SK-N-SH (cell line): ENCODE measurements around the gene SPOP. TPM values are rescaled to one million over a fixed set of nuclear protein-coding genes. Genes with fewer than 3 reads are reported as not detected.

Experiments
- CTCF ChIA-PET: fragments of 300-600, 350-600 bp; formaldehyde crosslinking; extraction: SDS; loops from one replicate; lab custom pipeline; 2021; lab: Yijun Ruan, JAX
- POLR2A ChIA-PET: fragments of 350-600 bp; sonication (Branson Sonifier 250); formaldehyde crosslinking; extraction: SDS; loops from one replicate; lab custom pipeline; 2020; ENCODE audit warnings: antibody characterized with exemption, inconsistent platforms; lab: Yijun Ruan, JAX
- DNase-seq: peaks from one replicate; pipeline ENCODE4 v3.0.0; 2012
- H2AFZ ChIP-seq: fragments of 200-600 bp; sonication (generic); 2 replicates; pipeline ENCODE4 v1.8.1; 2016; ENCODE audit warnings: antibody characterized with exemption, mild to moderate bottlenecking, low read depth
- H3F3A ChIP-seq: fragments of 200-600 bp; sonication (generic); replicated peaks from 2 replicates; pipeline ENCODE3; 2016; ENCODE audit warnings: antibody characterized with exemption, mild to moderate bottlenecking; ENCODE audit not compliant: insufficient read depth
- H3K27ac ChIP-seq, 2 experiments: fragments of 200-500 bp in 1 of 2; fragments of 200-600 bp in 1 of 2; sonication (Bioruptor generic) in 1 of 2; sonication (generic), shearing (Covaris generic) in 1 of 2; 2 replicates each; pipeline versions ENCODE4 v1.5.1 to v1.6.1; 2014 to 2016; ENCODE audit warnings: low read depth in 2 of 2, inconsistent platforms in 1 of 2, low read length in 1 of 2, mild to moderate bottlenecking in 1 of 2, mixed read lengths in 1 of 2
- H3K27me3 ChIP-seq: fragments of 200-600 bp; sonication (generic), shearing (Covaris generic); 2 replicates; pipeline ENCODE4 v1.6.1; 2016; ENCODE audit warnings: mixed run types; ENCODE audit not compliant: insufficient read depth
- H3K36me3 ChIP-seq, 2 experiments: fragments of 200-500 bp in 1 of 2; fragments of 200-600 bp in 1 of 2; sonication (Bioruptor generic) in 1 of 2; sonication (generic) in 1 of 2; replicated peaks in 1 of 2; 2 replicates each; pipeline versions ENCODE3 to v1.5.1; 2014 to 2016; ENCODE audit warnings: low read length in 1 of 2, mild to moderate bottlenecking in 1 of 2; ENCODE audit not compliant: insufficient read depth in 2 of 2, control insufficient read depth in 1 of 2
- H3K4me1 ChIP-seq, 2 experiments: fragments of 200-500 bp in 1 of 2; fragments of 200-600 bp in 1 of 2; sonication (Bioruptor generic) in 1 of 2; sonication (generic), shearing (Covaris generic) in 1 of 2; 2 replicates each; pipeline versions ENCODE4 v1.5.1 to v1.6.1; 2014 to 2016; ENCODE audit warnings: low read depth in 1 of 2, low read length in 1 of 2, mixed run types in 1 of 2; ENCODE audit not compliant: insufficient read depth in 2 of 2, control insufficient read depth in 1 of 2
- H3K4me2 ChIP-seq: fragments of 200-600 bp; sonication (generic), shearing (Covaris generic); 2 replicates; pipeline ENCODE4 v1.6.1; 2017; ENCODE audit warnings: mixed run types
- H3K4me3 ChIP-seq, 2 experiments: fragments of 200-500 bp in 1 of 2; fragments of 200-600 bp in 1 of 2; sonication (Bioruptor generic) in 1 of 2; sonication (generic), shearing (Covaris generic) in 1 of 2; 2 replicates each; pipeline versions ENCODE4 v1.5.1 to v1.8.1; 2014 to 2016; ENCODE audit warnings: low read depth in 2 of 2, inconsistent platforms in 1 of 2, low read length in 1 of 2, mild to moderate bottlenecking in 1 of 2, mixed read lengths in 1 of 2, moderate library complexity in 1 of 2
- H3K79me2 ChIP-seq: fragments of 200-600 bp; sonication (generic); 2 replicates; pipeline ENCODE4 v1.8.1; 2017; ENCODE audit warnings: mild to moderate bottlenecking; ENCODE audit not compliant: insufficient read depth
- H3K9ac ChIP-seq: fragments of 200-600 bp; sonication (generic); 2 replicates; pipeline ENCODE4 v1.6.1; 2017; ENCODE audit warnings: mixed run types
- H3K9me2 ChIP-seq: fragments of 200-600 bp; sonication (generic); 2 replicates; pipeline ENCODE4 v1.6.1; 2017; ENCODE audit warnings: mixed run types
- H3K9me3 ChIP-seq: fragments of 200-600 bp; sonication (generic); 2 replicates; pipeline ENCODE4 v1.6.1; 2017; ENCODE audit warnings: mixed run types, mild to moderate bottlenecking, moderate library complexity
- H4K20me1 ChIP-seq: fragments of 200-600 bp; sonication (generic); 2 replicates; pipeline ENCODE4 v1.6.1; 2017; ENCODE audit warnings: mild to moderate bottlenecking, mixed run types; ENCODE audit not compliant: insufficient read depth
- ELF1 ChIP-seq: IDR thresholded peaks from 2 replicates; pipeline ENCODE4 v1.4.0; 2012
- EP300 ChIP-seq, 2 experiments: IDR thresholded peaks; 2 replicates each; pipeline versions ENCODE4 v1.4.0 to v1.6.1; 2012; ENCODE audit warnings: borderline replicate concordance in 1 of 2, low read depth in 1 of 2, low read length in 1 of 2
- FOSL2 ChIP-seq: IDR thresholded peaks from 2 replicates; pipeline ENCODE4 v1.4.0; 2012; ENCODE audit warnings: low read depth, mild to moderate bottlenecking, moderate library complexity, borderline replicate concordance
- FOXJ3 ChIP-seq: sonication (generic); formaldehyde crosslinking; IDR thresholded peaks from 2 replicates; pipeline ENCODE4 v1.5.1; 2020; ENCODE audit warnings: mild to moderate bottlenecking, missing genetic modification reagents
- FOXM1 ChIP-seq: IDR thresholded peaks from 2 replicates; pipeline ENCODE4 v1.4.0; 2012; ENCODE audit warnings: low read depth, mild to moderate bottlenecking
- GATA2 ChIP-seq: sonication (generic); formaldehyde crosslinking; IDR thresholded peaks from 2 replicates; pipeline ENCODE4 v1.5.0; 2020; ENCODE audit warnings: mild to moderate bottlenecking, missing genetic modification reagents
- JUND ChIP-seq: IDR thresholded peaks from 2 replicates; pipeline ENCODE4 v1.4.0; 2012
- MAX ChIP-seq: IDR thresholded peaks from 2 replicates; pipeline ENCODE4 v1.4.0; 2012; ENCODE audit warnings: low read depth
- MEF2A ChIP-seq: IDR thresholded peaks from 2 replicates; pipeline ENCODE4 v1.4.0; 2012; ENCODE audit warnings: low read depth, borderline replicate concordance
- PBX3 ChIP-seq: IDR thresholded peaks from 2 replicates; pipeline ENCODE4; 2012
- POLR2AphosphoS5 ChIP-seq: IDR thresholded peaks from 2 replicates; pipeline ENCODE4 v1.6.1; 2012; ENCODE audit warnings: low read depth, low read length
- RAD21 ChIP-seq: IDR thresholded peaks from 2 replicates; pipeline ENCODE4 v1.6.1; 2012; ENCODE audit warnings: mild to moderate bottlenecking, low read length
- RCOR1 ChIP-seq: fragments of 150-350 bp; IDR thresholded peaks from 2 replicates; pipeline ENCODE4 v1.6.1; 2017; ENCODE audit warnings: antibody characterized with exemption, low read length
- TAF1 ChIP-seq: IDR thresholded peaks from 2 replicates; pipeline ENCODE4 v1.6.1; 2012; ENCODE audit warnings: low read depth, mild to moderate bottlenecking, low read length, moderate library complexity, borderline replicate concordance
- TCF12 ChIP-seq: IDR thresholded peaks from 2 replicates; pipeline ENCODE4 v1.4.0; 2012
- USF1 ChIP-seq: IDR thresholded peaks from 2 replicates; pipeline ENCODE4 v1.4.0; 2012; ENCODE audit warnings: low read depth, borderline replicate concordance
- YY1 ChIP-seq: IDR thresholded peaks from 2 replicates; pipeline ENCODE4 v1.4.0; 2012; ENCODE audit warnings: low read depth, mild to moderate bottlenecking
- ZBTB33 ChIP-seq: IDR thresholded peaks from 2 replicates; pipeline ENCODE4 v1.4.0; 2012; ENCODE audit warnings: low read depth, borderline replicate concordance
- WGBS: methylation state at CpG from one replicate; pipeline ENCODE4 v1.1.6; 2017; ENCODE audit warnings: low lambda C conversion rate; 5-methylcytosine and 5-hydroxymethylcytosine counted together
- polyA plus RNA-seq, 3 experiments: library from polyadenylated mRNA; depleted of rRNA; stranded (reverse); fragments of >200 nt; gene quantifications; 2 replicates each; pipeline ENCODE4 v1.2.3, GENCODE V29; 2012

The SPOP gene
- polyA plus RNA-seq, 1 of the 3 experiments (the other 2 are of a cell fraction) = 54.0 TPM

GRCh38 chr17:49588312-49588711 is 89.6 kb downstream of the SPOP start:
- Histone ChIP-seq H3K4me2 (peak overlapping the region; percentile 59), H3K9me3 (no peaks in the 10 kb centered on the region), H3K9me2 (no peaks in the 10 kb centered on the region), H3K27me3 (no peaks in the 10 kb centered on the region), H2AFZ (no peak overlapping the region), H3K27ac (peak overlapping the region in 1 of 2 experiments; percentile 73; a peak in 2 of 4 replicates), H3F3A (peaks cover 17% of the 10 kb centered on the region), H3K4me1 (peaks cover 3 to 20% of the 10 kb centered on the region in 2 experiments; a peak in 3 of 4 replicates), H3K9ac (no peak overlapping the region), H4K20me1 (no peaks in the 10 kb centered on the region), H3K79me2 (no peaks in the 10 kb centered on the region), H3K36me3 (peaks cover 0 to 16% of the 10 kb centered on the region in 2 experiments), H3K4me3 (no peak overlapping the region)
- CTCF ChIA-PET = interaction anchor here (0.7 to 48.9 kb wide), 5 partner anchors 9 to 105 kb away, joined by 3 to 2107 read pairs (median 4); partner anchors contain the start of genes NXPH3, SLC35B1 and SPOP
- TF ChIP-seq MEF2A (no peak), TCF12 (no peak), YY1 (no peak), FOSL2 (no peak), FOXM1 (no peak), EP300 (IDR thresholded peaks at IDR 0.05; ENCODE audit: borderline replicate concordance in 1 of 2, low read depth in 1 of 2, low read length in 1 of 2) (no peak), POLR2AphosphoS5 (no peak), FOXJ3 (no peak), TAF1 (no peak), PBX3 (no peak), JUND (no peak), USF1 (no peak), MAX (no peak), ZBTB33 (no peak), GATA2 (CRISPR knock-in tag) (no peak), ELF1 (no peak), RAD21 (no peak), RCOR1 (no peak)
- POLR2A ChIA-PET = no interaction called here
- no peak for DNase-seq
- WGBS = 95% methylated on average over 8 of the region's 8 CpGs
